ENCODE measurements around the gene EDRF1.
"Not testable (repeated sequence)": the region's sequence is repeated elsewhere in the genome, so short reads cannot be mapped to it uniquely, and the experiment has no call there.

EDRF1 gene

GRCh38 chr10:125711110-125711750 lies 8.3 kb upstream of the EDRF1 start:
- H3K79me1 ChIP-seq (ENCODE audit: low read length): no peaks in the 10 kb centered on the region
- H2BK12ac ChIP-seq (ENCODE audit: low read length): no peak overlapping the region
- no peak for DNase-seq
- H3K23ac ChIP-seq (ENCODE audit: low read length): no peak overlapping the region
- H3K9ac ChIP-seq (ENCODE audit: low read length): no peak overlapping the region
- no peak overlapping the region for H2AFZ ChIP-seq (ENCODE audit: insufficient read depth, low read length, poor library complexity)
- H3K4me1 ChIP-seq (ENCODE audit: control insufficient read depth in 1 of 2, insufficient read depth in 2 of 2, low read length in 2 of 2): peaks cover 0 to 2% of the 10 kb centered on the region in 2 experiments
- no peak overlapping the region for H3K4me3 ChIP-seq (ENCODE audit: low read depth, low read length)
- H3K27ac ChIP-seq (ENCODE audit: low read depth, low read length): no peak overlapping the region
- no peak overlapping the region for H4K12ac ChIP-seq (ENCODE audit: low read depth, low read length)
- no peaks in the 10 kb centered on the region for H3K9me3 ChIP-seq (ENCODE audit: insufficient read depth, low read depth, low read length)
- no peak overlapping the region for H3K4me2 ChIP-seq (ENCODE audit: low read length)
- H2BK120ac ChIP-seq (ENCODE audit: insufficient read depth, low read length, poor library complexity): no peak overlapping the region
- H2AK5ac ChIP-seq (ENCODE audit: low read length): no peak overlapping the region
- H3K14ac ChIP-seq (ENCODE audit: low read length): no peak overlapping the region
- no peaks in the 10 kb centered on the region for H3K27me3 ChIP-seq (ENCODE audit: insufficient read depth, low read length)
- H4K91ac ChIP-seq (ENCODE audit: low read depth, low read length): no peak overlapping the region
- no CpG with 5 or more reads among the region's 3 CpGs for WGBS (ENCODE audit: extremely low coverage, insufficient coverage, insufficient read length)
- no peak overlapping the region for H2BK5ac ChIP-seq (ENCODE audit: low read depth, low read length, poor library complexity)
- H3K18ac ChIP-seq (ENCODE audit: low read length): no peak overlapping the region
- H3K36me3 ChIP-seq (ENCODE audit: control insufficient read depth in 1 of 2, insufficient read depth in 2 of 2, low read length in 2 of 2): no peaks in the 10 kb centered on the region
- H4K8ac ChIP-seq (ENCODE audit: low read depth, low read length): no peak overlapping the region
- H3K79me2 ChIP-seq (ENCODE audit: control insufficient read depth, insufficient read depth, low read length, poor library complexity): no peaks in the 10 kb centered on the region
- no peak overlapping the region for H3K4ac ChIP-seq (ENCODE audit: low read depth, low read length)

- no CpG with 5 or more reads among the region's 4 CpGs for WGBS (ENCODE audit: extremely low coverage, insufficient coverage, insufficient read length)
- H4K91ac ChIP-seq (ENCODE audit: low read depth, low read length); H3K4me3 ChIP-seq (ENCODE audit: low read depth, low read length); H3K36me3 ChIP-seq (ENCODE audit: control insufficient read depth in 1 of 2, insufficient read depth in 2 of 2, low read length in 2 of 2); H3K23ac ChIP-seq (ENCODE audit: low read length); H3K4ac ChIP-seq (ENCODE audit: low read depth, low read length); H3K9me3 ChIP-seq (ENCODE audit: insufficient read depth, low read depth, low read length); H3K27me3 ChIP-seq (ENCODE audit: insufficient read depth, low read length); H4K12ac ChIP-seq (ENCODE audit: low read depth, low read length); H3K18ac ChIP-seq (ENCODE audit: low read length); H2AFZ ChIP-seq (ENCODE audit: insufficient read depth, low read length, poor library complexity); H3K79me1 ChIP-seq (ENCODE audit: low read length); DNase-seq; H3K14ac ChIP-seq (ENCODE audit: low read length); H3K79me2 ChIP-seq (ENCODE audit: control insufficient read depth, insufficient read depth, low read length, poor library complexity); H2BK120ac ChIP-seq (ENCODE audit: insufficient read depth, low read length, poor library complexity); H3K9ac ChIP-seq (ENCODE audit: low read length); H2AK5ac ChIP-seq (ENCODE audit: low read length); H4K8ac ChIP-seq (ENCODE audit: low read depth, low read length); H3K4me1 ChIP-seq (ENCODE audit: control insufficient read depth in 1 of 2, insufficient read depth in 2 of 2, low read length in 2 of 2); H3K4me2 ChIP-seq (ENCODE audit: low read length); H2BK5ac ChIP-seq (ENCODE audit: low read depth, low read length, poor library complexity); H2BK12ac ChIP-seq (ENCODE audit: low read length); H3K27ac ChIP-seq (ENCODE audit: low read depth, low read length): not testable (repeated sequence)
Observed at GRCh38 chr10:125714728-125715127, 4.8 kb upstream of the EDRF1 start.

GRCh38 chr10:125720002-125720382 lies 483 bp downstream of the EDRF1 start:
- H3K23ac ChIP-seq (ENCODE audit: low read length): no peak overlapping the region
- peaks cover 13% of the 10 kb centered on the region for H3K79me2 ChIP-seq (ENCODE audit: control insufficient read depth, insufficient read depth, low read length, poor library complexity)
- H2AFZ ChIP-seq (ENCODE audit: insufficient read depth, low read length, poor library complexity): peak overlapping the region; percentile 99
- H4K12ac ChIP-seq (ENCODE audit: low read depth, low read length): peak overlapping the region; percentile 93
- H4K8ac ChIP-seq (ENCODE audit: low read depth, low read length): peak overlapping the region; percentile 100
- H3K18ac ChIP-seq (ENCODE audit: low read length): peak overlapping the region; percentile 29
- DNase-seq: no peak
- no peaks in the 10 kb centered on the region for H3K27me3 ChIP-seq (ENCODE audit: insufficient read depth, low read length)
- H3K9me3 ChIP-seq (ENCODE audit: insufficient read depth, low read depth, low read length): no peaks in the 10 kb centered on the region
- H2BK12ac ChIP-seq (ENCODE audit: low read length): no peak overlapping the region
- peak overlapping the region; percentile 92 for H2BK120ac ChIP-seq (ENCODE audit: insufficient read depth, low read length, poor library complexity)
- H3K36me3 ChIP-seq (ENCODE audit: control insufficient read depth in 1 of 2, insufficient read depth in 2 of 2, low read length in 2 of 2): peaks cover 0 to 9% of the 10 kb centered on the region in 2 experiments
- peak overlapping the region; percentile 98 for H3K4ac ChIP-seq (ENCODE audit: low read depth, low read length)
- peaks cover 0 to 3% of the 10 kb centered on the region in 2 experiments for H3K4me1 ChIP-seq (ENCODE audit: control insufficient read depth in 1 of 2, insufficient read depth in 2 of 2, low read length in 2 of 2)
- H2AK5ac ChIP-seq (ENCODE audit: low read length): no peak overlapping the region
- peak overlapping the region; percentile 95 for H3K4me3 ChIP-seq (ENCODE audit: low read depth, low read length)
- H2BK5ac ChIP-seq (ENCODE audit: low read depth, low read length, poor library complexity): no peak overlapping the region
- peak overlapping the region; percentile 96 for H3K9ac ChIP-seq (ENCODE audit: low read length)
- no CpG with 5 or more reads among the region's 15 CpGs for WGBS (ENCODE audit: extremely low coverage, insufficient coverage, insufficient read length)
- H3K27ac ChIP-seq (ENCODE audit: low read depth, low read length): peak overlapping the region; percentile 72
- peak overlapping the region; percentile 79 for H3K4me2 ChIP-seq (ENCODE audit: low read length)
- peaks cover 9% of the 10 kb centered on the region for H3K79me1 ChIP-seq (ENCODE audit: low read length)
- H4K91ac ChIP-seq (ENCODE audit: low read depth, low read length): peak overlapping the region; percentile 92
- peak overlapping the region; percentile 96 for H3K14ac ChIP-seq (ENCODE audit: low read length)

- peaks cover 13% of the 10 kb centered on the region for H3K79me2 ChIP-seq (ENCODE audit: control insufficient read depth, insufficient read depth, low read length, poor library complexity)
- H4K12ac ChIP-seq (ENCODE audit: low read depth, low read length): no peak overlapping the region
- no peak overlapping the region for H3K27ac ChIP-seq (ENCODE audit: low read depth, low read length)
- no peak overlapping the region for H3K9ac ChIP-seq (ENCODE audit: low read length)
- peaks cover 9% of the 10 kb centered on the region for H3K79me1 ChIP-seq (ENCODE audit: low read length)
- H3K18ac ChIP-seq (ENCODE audit: low read length): no peak overlapping the region
- DNase-seq: no peak
- H2AK5ac ChIP-seq (ENCODE audit: low read length): no peak overlapping the region
- H3K36me3 ChIP-seq (ENCODE audit: control insufficient read depth in 1 of 2, insufficient read depth in 2 of 2, low read length in 2 of 2): peaks cover 3 to 12% of the 10 kb centered on the region in 2 experiments
- no peak overlapping the region for H2BK120ac ChIP-seq (ENCODE audit: insufficient read depth, low read length, poor library complexity)
- H3K14ac ChIP-seq (ENCODE audit: low read length): no peak overlapping the region
- no peak overlapping the region for H2BK5ac ChIP-seq (ENCODE audit: low read depth, low read length, poor library complexity)
- WGBS (ENCODE audit: extremely low coverage, insufficient coverage, insufficient read length): no CpG with 5 or more reads among the region's 6 CpGs
- H3K4me2 ChIP-seq (ENCODE audit: low read length): no peak overlapping the region
- H3K4ac ChIP-seq (ENCODE audit: low read depth, low read length): no peak overlapping the region
- no peak overlapping the region for H4K91ac ChIP-seq (ENCODE audit: low read depth, low read length)
- no peak overlapping the region for H2AFZ ChIP-seq (ENCODE audit: insufficient read depth, low read length, poor library complexity)
- no peaks in the 10 kb centered on the region for H3K27me3 ChIP-seq (ENCODE audit: insufficient read depth, low read length)
- H3K9me3 ChIP-seq (ENCODE audit: insufficient read depth, low read depth, low read length): no peaks in the 10 kb centered on the region
- no peak overlapping the region for H4K8ac ChIP-seq (ENCODE audit: low read depth, low read length)
- no peak overlapping the region for H2BK12ac ChIP-seq (ENCODE audit: low read length)
- peaks cover 0 to 3% of the 10 kb centered on the region in 2 experiments for H3K4me1 ChIP-seq (ENCODE audit: control insufficient read depth in 1 of 2, insufficient read depth in 2 of 2, low read length in 2 of 2)
- no peak overlapping the region for H3K23ac ChIP-seq (ENCODE audit: low read length)
- no peak overlapping the region for H3K4me3 ChIP-seq (ENCODE audit: low read depth, low read length)
Observed at GRCh38 chr10:125721035-125721434, 1.5 kb downstream of the EDRF1 start.
